IMR-90 (cell line): ENCODE results near the gene NOS1. TPM values are rescaled to one million over a fixed set of nuclear protein-coding genes. Genes with fewer than 3 reads are reported as not detected.

Experiments
- ATAC-seq: fragments of 200-7000 bp; cut with Tn5 transposase; 2 replicates; pipeline ENCODE4 v1.9.1; 2020; ENCODE audit warnings: low read depth, mild to moderate bottlenecking, moderate library complexity
- BruUV-seq: library from RNA; stranded (reverse); fragments of 400-500 nt; replicated peaks from 2 replicates; lab custom pipeline; 2021; lab: Mats Ljungman, UMichigan
- CTCF ChIA-PET: fragments of 300-600 bp; formaldehyde crosslinking; extraction: SDS; loops from one replicate; lab custom pipeline; 2021; ENCODE audit warnings: antibody characterized with exemption; lab: Yijun Ruan, JAX
- POLR2A ChIA-PET: fragments of 300-600 bp; sonication (Branson Sonifier 250); formaldehyde crosslinking; loops from one replicate; lab custom pipeline; 2022; ENCODE audit warnings: antibody characterized with exemption; ENCODE audit not compliant: unreplicated experiment; lab: Charles Lee
- DNase-seq: peaks from one replicate; pipeline ENCODE4 v3.0.0; 2013
- H2AFZ ChIP-seq: replicated peaks from 2 replicates; pipeline ENCODE3; 2013; ENCODE audit warnings: low read length, mild to moderate bottlenecking; ENCODE audit not compliant: poor library complexity
- H2AK5ac ChIP-seq: 2 replicates; pipeline ENCODE4 v1.6.1; 2013; ENCODE audit warnings: low read depth, low read length, inconsistent platforms
- H2AK9ac ChIP-seq: replicated peaks from 2 replicates; pipeline ENCODE3; 2013; ENCODE audit warnings: mild to moderate bottlenecking, low read depth, low read length, moderate library complexity; ENCODE audit not compliant: poor library complexity
- H2BK120ac ChIP-seq: 2 replicates; pipeline ENCODE4 v1.6.1; 2013; ENCODE audit warnings: low read depth, low read length, inconsistent platforms
- H2BK15ac ChIP-seq: 3 replicates; pipeline ENCODE4 v1.6.1; 2013; ENCODE audit warnings: low read depth, low read length, inconsistent platforms
- H2BK20ac ChIP-seq: 2 replicates; pipeline ENCODE4 v1.6.1; 2013; ENCODE audit warnings: low read depth, mild to moderate bottlenecking, inconsistent platforms, low read length, moderate library complexity
- H2BK5ac ChIP-seq: 2 replicates; pipeline ENCODE4 v1.6.1; 2013; ENCODE audit warnings: mild to moderate bottlenecking, low read depth, low read length, inconsistent platforms; ENCODE audit not compliant: poor library complexity, severe bottlenecking
- H3K14ac ChIP-seq: replicated peaks from 2 replicates; pipeline ENCODE4 v1.6.1; 2013; ENCODE audit warnings: low read depth, low read length, inconsistent platforms
- H3K18ac ChIP-seq: 2 replicates; pipeline ENCODE4 v1.6.1; 2013; ENCODE audit warnings: low read depth, low read length, control low read depth
- H3K23ac ChIP-seq: 2 replicates; pipeline ENCODE4 v1.6.1; 2013; ENCODE audit warnings: low read depth, low read length, inconsistent platforms
- H3K27ac ChIP-seq: 2 replicates; pipeline ENCODE4 v1.5.1; 2013; ENCODE audit warnings: mild to moderate bottlenecking, control low read depth, low read length; ENCODE audit not compliant: insufficient read depth
- H3K27me3 ChIP-seq: 2 replicates; pipeline ENCODE4 v1.6.1; 2013; ENCODE audit warnings: low read length; ENCODE audit not compliant: control insufficient read depth, insufficient read depth
- H3K36me3 ChIP-seq: 2 replicates; pipeline ENCODE4 v1.6.1; 2013; ENCODE audit warnings: low read length, mixed read lengths; ENCODE audit not compliant: control insufficient read depth, insufficient read depth
- H3K4ac ChIP-seq: 2 replicates; pipeline ENCODE4 v1.6.1; 2013; ENCODE audit warnings: low read depth, low read length, inconsistent platforms
- H3K4me1 ChIP-seq: 2 replicates; pipeline ENCODE4 v1.6.1; 2013; ENCODE audit warnings: low read length, mixed read lengths; ENCODE audit not compliant: control insufficient read depth, insufficient read depth
- H3K4me2 ChIP-seq: 2 replicates; pipeline ENCODE4 v1.6.1; 2013; ENCODE audit warnings: low read depth, mild to moderate bottlenecking, control low read depth, low read length, moderate library complexity
- H3K4me3 ChIP-seq: 2 replicates; pipeline ENCODE4 v1.5.1; 2013; ENCODE audit warnings: low read depth, mild to moderate bottlenecking, control low read depth, low read length, moderate library complexity; ENCODE audit not compliant: insufficient read depth
- H3K56ac ChIP-seq: 2 replicates; pipeline ENCODE4 v1.6.1; 2013; ENCODE audit warnings: low read length, inconsistent platforms; ENCODE audit not compliant: insufficient read depth; ENCODE audit errors: extremely low read depth
- H3K79me1 ChIP-seq, 2 experiments: 2 replicates each; pipeline ENCODE4 v1.6.1; 2013; ENCODE audit warnings: low read length in 2 of 2, inconsistent platforms in 1 of 2, low read depth in 1 of 2
- H3K9ac ChIP-seq: 2 replicates; pipeline ENCODE4 v1.6.1; 2013; ENCODE audit warnings: low read depth, low read length, control low read depth
- H3K9me1 ChIP-seq: 2 replicates; pipeline ENCODE4 v1.6.1; 2013; ENCODE audit warnings: low read length, inconsistent platforms; ENCODE audit not compliant: insufficient read depth
- H3K9me3 ChIP-seq: 2 replicates; pipeline ENCODE4 v1.6.1; 2013; ENCODE audit warnings: low read length; ENCODE audit not compliant: control insufficient read depth, insufficient read depth
- H4K20me1 ChIP-seq: 2 replicates; pipeline ENCODE4 v1.6.1; 2013; ENCODE audit warnings: low read length, inconsistent platforms; ENCODE audit not compliant: insufficient read depth
- H4K5ac ChIP-seq: 2 replicates; pipeline ENCODE4 v1.6.1; 2013; ENCODE audit warnings: mild to moderate bottlenecking, low read depth, low read length, control low read depth
- H4K8ac ChIP-seq, 2 experiments: 2 replicates each; pipeline ENCODE4 v1.6.1; 2013; ENCODE audit warnings: low read depth in 2 of 2, low read length in 2 of 2, control low read depth in 1 of 2, inconsistent platforms in 1 of 2
- H4K91ac ChIP-seq: 2 replicates; pipeline ENCODE4 v1.6.1; 2013; ENCODE audit warnings: low read depth, low read length, inconsistent platforms; ENCODE audit not compliant: insufficient read depth
- BHLHE40 ChIP-seq: fragments of 150-350 bp; IDR thresholded peaks from 2 replicates; pipeline ENCODE4 v1.6.1; 2016; ENCODE audit warnings: mild to moderate bottlenecking, low read depth, low read length
- CHD1 ChIP-seq: IDR thresholded peaks from 2 replicates; pipeline ENCODE4 v1.6.1; 2012; ENCODE audit warnings: low read depth, low read length, improper control_type of control experiment
- FOS ChIP-seq: fragments of 150-350 bp; IDR thresholded peaks from 2 replicates; pipeline ENCODE4 v1.6.1; 2016; ENCODE audit warnings: low read depth, low read length
- MAZ ChIP-seq: IDR thresholded peaks from 2 replicates; pipeline ENCODE4 v1.6.1; 2012; ENCODE audit warnings: low read depth, mild to moderate bottlenecking, low read length, improper control_type of control experiment, moderate library complexity, borderline replicate concordance
- POLR2A ChIP-seq: IDR thresholded peaks from 2 replicates; pipeline ENCODE4 v1.6.1; 2012; ENCODE audit warnings: mild to moderate bottlenecking, low read depth, low read length
- RAD21 ChIP-seq: IDR thresholded peaks from 2 replicates; pipeline ENCODE4 v1.6.1; 2012; ENCODE audit warnings: low read length, improper control_type of control experiment
- RFX5 ChIP-seq: IDR thresholded peaks from 2 replicates; pipeline ENCODE4 v1.8.0; 2012; ENCODE audit warnings: low read depth, mild to moderate bottlenecking, low read length, moderate library complexity
- SMC3 ChIP-seq: fragments of 150-350 bp; IDR thresholded peaks from 2 replicates; pipeline ENCODE4 v1.6.1; 2016; ENCODE audit warnings: low read depth, mild to moderate bottlenecking, antibody characterized with exemption, low read length, moderate library complexity
- WGBS, 2 experiments: methylation state at CpG; one replicate each; pipeline versions ENCODE4 v1.1.5 to v1.1.7; 2013; ENCODE audit warnings: missing lambda C conversion rate in 2 of 2; ENCODE audit not compliant: insufficient read length in 1 of 2; ENCODE audit errors: extremely low coverage in 2 of 2; 5-methylcytosine and 5-hydroxymethylcytosine counted together
- dilution Hi-C: fragments of 300-500 bp; cut with HindIII; formaldehyde crosslinking; loops from one replicate; pipeline ENCODE4 v1.14.3; 2018; ENCODE audit warnings: low sequenced_read_pairs; ENCODE audit not compliant: unreplicated experiment
- in situ Hi-C: fragments of 300-500 bp; cut with MboI; formaldehyde crosslinking; loops from 3 replicates; pipeline ENCODE4 v1.14.3; 2019; ENCODE audit warnings: low sequenced_read_pairs, inconsistent platforms, mixed read lengths
- intact Hi-C: fragments of 100-400 bp; cut with micrococcal nuclease; formaldehyde crosslinking; loops from 2 replicates; pipeline ENCODE4 v1.10.0; 2022
- polyA plus RNA-seq, 3 experiments: library from polyadenylated mRNA; depleted of rRNA; stranded (reverse); fragments of >200 nt; gene quantifications; 2 replicates each; pipeline ENCODE4 v1.2.3, GENCODE V29; 2012; ENCODE audit warnings: low replicate concordance in 1 of 3
- total RNA-seq: library from RNA; depleted of rRNA; stranded (reverse); fragments of >200 nt; gene quantifications from 2 replicates; pipeline ENCODE4 v1.2.3, GENCODE V29; 2012
- TF ChIP-seq, protein P1 (sequence below): conservative IDR thresholded peaks from 2 replicates; pipeline ENCODE4 v1.5.1; 2012; ENCODE audit warnings: mild to moderate bottlenecking, low read depth, low read length, improper control_type of control experiment
- TF ChIP-seq, protein P2 (sequence below): fragments of 150-350 bp; IDR thresholded peaks from 2 replicates; pipeline ENCODE4 v1.6.1; 2017; ENCODE audit warnings: mild to moderate bottlenecking, antibody characterized with exemption, low read length, low read depth
- TF ChIP-seq, protein P3 (sequence below): fragments of 150-350 bp; IDR thresholded peaks from 2 replicates; pipeline ENCODE4 v1.6.1; 2016; ENCODE audit warnings: low read depth, mild to moderate bottlenecking, low read length, moderate library complexity, borderline replicate concordance

The NOS1 gene
- total and polyA plus RNA-seq, 2 of the 4 experiments (the other 2 are of a cell fraction) = 0.09 TPM; not detected in 1

DNA sequence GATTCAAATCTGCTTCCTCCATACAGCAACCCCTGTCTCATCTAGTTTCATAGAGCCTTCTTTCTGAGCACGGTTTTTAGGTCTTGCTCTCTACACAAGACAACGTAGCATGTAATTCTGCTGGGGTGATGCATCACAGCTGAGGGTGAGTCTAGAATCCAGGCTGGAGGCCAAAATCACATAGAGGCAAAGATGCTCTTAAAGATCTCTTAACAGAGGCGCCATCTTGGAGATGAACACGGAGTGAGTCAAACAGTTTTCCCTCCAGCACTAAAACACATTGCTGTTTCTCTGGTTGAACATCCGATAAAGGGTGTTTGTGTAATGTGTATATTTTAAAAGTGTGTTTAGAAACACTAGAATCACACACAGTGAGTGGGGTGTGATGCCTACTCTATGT is 78.9 kb downstream of the NOS1 start:
- ATAC-seq (no peak), DNase-seq (no peak)
- Histone ChIP-seq H3K4me3 (no peak overlapping the region), H3K4me2 (no peak overlapping the region), H3K27ac (no peak overlapping the region), H3K27me3 (no peaks in the 10 kb centered on the region), H4K91ac (no peak overlapping the region), H2BK120ac (no peak overlapping the region), H3K9ac (no peak overlapping the region), H2BK5ac (no peak overlapping the region), H3K4ac (no peak overlapping the region), H3K4me1 (no peaks in the 10 kb centered on the region), H4K5ac (no peak overlapping the region), H2AK9ac (no peak overlapping the region), H3K9me1 (no peaks in the 10 kb centered on the region), H2BK15ac (no peak overlapping the region), H3K36me3 (no peaks in the 10 kb centered on the region), H3K14ac (no peak overlapping the region), H4K20me1 (no peaks in the 10 kb centered on the region), H4K8ac (no peak overlapping the region), H3K18ac (no peak overlapping the region), H3K9me3 (peaks cover 25% of the 10 kb centered on the region), H3K56ac (no peak overlapping the region), H2BK20ac (no peak overlapping the region), H3K79me1 (no peaks in the 10 kb centered on the region), H2AFZ (no peak overlapping the region), H2AK5ac (no peak overlapping the region), H3K23ac (no peak overlapping the region)
- POLR2A ChIA-PET = no interaction called here
- dilution Hi-C loops (no loop called here), in situ Hi-C loops (no loop called here), intact Hi-C loops (no loop called here)
- TF ChIP-seq RAD21 (no peak), FOS (no peak), CHD1 (no peak), SMC3 (no peak), POLR2A (no peak), MAZ (no peak), RFX5 (no peak), BHLHE40 (no peak)
- TF ChIP-seq, protein P1, sequence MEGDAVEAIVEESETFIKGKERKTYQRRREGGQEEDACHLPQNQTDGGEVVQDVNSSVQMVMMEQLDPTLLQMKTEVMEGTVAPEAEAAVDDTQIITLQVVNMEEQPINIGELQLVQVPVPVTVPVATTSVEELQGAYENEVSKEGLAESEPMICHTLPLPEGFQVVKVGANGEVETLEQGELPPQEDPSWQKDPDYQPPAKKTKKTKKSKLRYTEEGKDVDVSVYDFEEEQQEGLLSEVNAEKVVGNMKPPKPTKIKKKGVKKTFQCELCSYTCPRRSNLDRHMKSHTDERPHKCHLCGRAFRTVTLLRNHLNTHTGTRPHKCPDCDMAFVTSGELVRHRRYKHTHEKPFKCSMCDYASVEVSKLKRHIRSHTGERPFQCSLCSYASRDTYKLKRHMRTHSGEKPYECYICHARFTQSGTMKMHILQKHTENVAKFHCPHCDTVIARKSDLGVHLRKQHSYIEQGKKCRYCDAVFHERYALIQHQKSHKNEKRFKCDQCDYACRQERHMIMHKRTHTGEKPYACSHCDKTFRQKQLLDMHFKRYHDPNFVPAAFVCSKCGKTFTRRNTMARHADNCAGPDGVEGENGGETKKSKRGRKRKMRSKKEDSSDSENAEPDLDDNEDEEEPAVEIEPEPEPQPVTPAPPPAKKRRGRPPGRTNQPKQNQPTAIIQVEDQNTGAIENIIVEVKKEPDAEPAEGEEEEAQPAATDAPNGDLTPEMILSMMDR = no peak
- TF ChIP-seq, protein P2, sequence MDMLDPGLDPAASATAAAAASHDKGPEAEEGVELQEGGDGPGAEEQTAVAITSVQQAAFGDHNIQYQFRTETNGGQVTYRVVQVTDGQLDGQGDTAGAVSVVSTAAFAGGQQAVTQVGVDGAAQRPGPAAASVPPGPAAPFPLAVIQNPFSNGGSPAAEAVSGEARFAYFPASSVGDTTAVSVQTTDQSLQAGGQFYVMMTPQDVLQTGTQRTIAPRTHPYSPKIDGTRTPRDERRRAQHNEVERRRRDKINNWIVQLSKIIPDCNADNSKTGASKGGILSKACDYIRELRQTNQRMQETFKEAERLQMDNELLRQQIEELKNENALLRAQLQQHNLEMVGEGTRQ = no peak
- TF ChIP-seq, protein P3, sequence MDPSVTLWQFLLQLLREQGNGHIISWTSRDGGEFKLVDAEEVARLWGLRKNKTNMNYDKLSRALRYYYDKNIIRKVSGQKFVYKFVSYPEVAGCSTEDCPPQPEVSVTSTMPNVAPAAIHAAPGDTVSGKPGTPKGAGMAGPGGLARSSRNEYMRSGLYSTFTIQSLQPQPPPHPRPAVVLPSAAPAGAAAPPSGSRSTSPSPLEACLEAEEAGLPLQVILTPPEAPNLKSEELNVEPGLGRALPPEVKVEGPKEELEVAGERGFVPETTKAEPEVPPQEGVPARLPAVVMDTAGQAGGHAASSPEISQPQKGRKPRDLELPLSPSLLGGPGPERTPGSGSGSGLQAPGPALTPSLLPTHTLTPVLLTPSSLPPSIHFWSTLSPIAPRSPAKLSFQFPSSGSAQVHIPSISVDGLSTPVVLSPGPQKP = no peak
- no CpG with 5 or more reads among the region's 5 CpGs for WGBS, 2 experiments
- CTCF ChIA-PET = no interaction called here
- BruUV-seq = no TSS peak
